ENCODE measurements around the gene GRID1.
"Not testable (repeated sequence)": the region's sequence is repeated elsewhere in the genome, so short reads cannot be mapped to it uniquely, and the experiment has no call there.

The GRID1 gene

GRCh38 chr10:86250399-86250798 lies 116.2 kb downstream of the GRID1 start:
- no peak for DNase-seq

DNA sequence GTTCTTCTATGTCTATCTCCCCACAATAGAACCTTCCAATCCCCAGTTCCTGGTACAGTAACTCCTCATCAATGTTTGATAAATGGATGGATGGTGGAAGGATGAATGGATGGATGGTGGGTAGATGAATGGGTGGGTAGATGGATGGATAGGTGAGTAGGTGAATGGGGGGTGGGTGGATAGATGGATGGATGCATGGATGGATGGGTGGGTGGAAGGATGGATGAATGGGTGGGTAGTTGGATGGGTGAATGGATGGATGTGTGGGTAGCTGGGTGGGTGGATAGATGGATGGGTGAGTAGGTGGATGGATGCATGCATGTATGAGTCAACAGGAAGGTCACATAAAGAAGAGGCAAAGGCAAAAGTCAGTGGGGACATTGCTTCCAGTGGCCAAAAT lies 116.8 kb downstream of the GRID1 start:
- no peak for DNase-seq

DNA sequence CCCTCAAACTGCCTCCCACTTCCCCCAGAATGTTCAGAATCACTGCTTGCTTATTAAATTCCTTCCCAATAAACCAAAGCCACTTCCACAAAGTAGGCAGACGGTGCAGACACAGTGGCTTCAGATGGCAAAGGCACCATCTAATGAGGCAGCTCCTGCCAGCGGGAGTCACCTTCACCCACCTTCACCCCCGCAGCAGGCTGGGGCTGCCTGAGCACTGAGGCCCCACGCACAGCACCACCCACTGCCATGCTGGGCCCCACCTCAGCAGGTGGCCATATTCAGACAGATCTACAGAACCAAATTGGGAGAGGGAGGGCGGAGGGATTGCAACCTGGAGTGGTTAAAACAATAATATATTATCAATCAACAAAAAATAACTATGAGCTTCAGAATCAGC lies 118.5 kb downstream of the GRID1 start:
- no peak for DNase-seq

DNA sequence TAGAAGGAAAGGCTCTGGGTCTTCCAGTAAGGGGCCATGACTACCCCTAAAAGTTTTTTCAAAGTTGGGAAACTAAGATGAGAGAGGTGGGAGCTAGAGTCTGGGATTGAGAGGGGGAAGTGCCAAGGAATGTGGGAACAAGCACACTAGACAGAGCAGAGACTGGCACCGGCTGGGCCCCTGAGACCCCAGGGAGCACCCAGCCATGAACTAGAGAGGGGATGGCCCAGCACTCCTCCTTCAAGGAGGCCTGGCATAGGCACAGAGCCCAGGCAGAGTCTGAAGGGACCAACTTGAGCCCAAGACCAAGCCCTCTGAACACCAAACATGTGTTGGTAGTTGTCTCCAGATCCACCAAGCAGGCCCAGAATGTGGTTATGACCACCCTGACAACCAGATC lies 119.0 kb downstream of the GRID1 start:
- DNase-seq, result no peak

GRCh38 chr10:86247073-86247472 lies 119.5 kb downstream of the GRID1 start:
- no peak for DNase-seq

- no peak for DNase-seq
These were observed 120.2 kb downstream of the GRID1 start for GRCh38 chr10:86246279-86246940.

DNA sequence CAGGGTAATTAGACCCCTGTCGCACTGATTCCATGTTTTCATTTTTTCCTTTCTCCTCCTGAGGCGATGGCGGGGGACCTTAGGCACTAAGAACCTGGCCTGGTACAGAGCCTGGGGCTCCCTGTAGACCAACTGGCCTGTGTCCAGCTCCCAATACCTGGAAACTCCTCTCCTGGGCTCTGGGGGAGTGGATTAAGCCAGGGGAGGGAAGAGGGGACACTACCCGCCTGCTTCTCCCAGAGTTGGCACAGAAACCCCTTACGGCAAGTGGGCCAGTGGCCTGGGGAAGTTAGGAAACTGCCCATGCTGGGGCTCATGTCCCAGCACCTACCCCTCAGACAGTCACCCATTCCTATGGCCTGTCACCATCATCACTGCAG lies 121.6 kb downstream of the GRID1 start:
- DNase-seq, result no peak

DNA sequence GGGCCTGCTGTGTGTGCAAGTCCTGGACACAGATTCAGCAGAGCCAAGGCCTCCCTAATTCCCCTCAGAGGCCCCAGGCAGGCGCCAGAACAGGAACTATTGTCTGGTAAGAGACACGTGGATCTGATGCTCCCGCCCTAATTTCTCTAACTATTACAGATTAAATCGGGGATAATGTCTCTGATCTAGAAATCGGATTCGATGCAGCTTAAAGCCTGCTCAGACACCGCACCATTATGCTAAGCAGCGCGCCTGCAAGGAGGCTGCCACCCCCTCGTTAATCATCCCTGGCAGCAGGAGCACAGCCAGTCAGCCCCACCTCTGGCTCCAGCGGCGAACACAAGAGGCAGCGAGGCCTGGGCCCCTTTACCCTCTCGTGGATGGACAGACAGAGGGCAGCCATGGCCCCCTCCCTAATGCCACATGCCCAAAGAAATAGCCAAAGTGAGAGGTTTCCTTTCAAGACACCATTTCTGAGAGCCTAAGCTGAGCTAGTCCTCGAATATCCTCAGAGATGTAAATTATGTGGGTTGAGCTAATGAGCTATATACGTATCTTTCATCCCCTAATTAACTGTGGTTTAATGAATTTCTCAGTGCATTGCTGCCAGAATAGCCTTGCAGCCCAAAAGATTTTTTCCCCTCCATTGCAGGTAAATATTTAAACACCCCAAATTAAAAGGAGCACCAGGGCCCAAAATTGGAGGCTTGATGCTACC lies 122.1 kb downstream of the GRID1 start:
- DNase-seq, result no peak

GRCh38 chr10:86243651-86244155 lies 122.9 kb downstream of the GRID1 start:
- no peak for DNase-seq

DNA sequence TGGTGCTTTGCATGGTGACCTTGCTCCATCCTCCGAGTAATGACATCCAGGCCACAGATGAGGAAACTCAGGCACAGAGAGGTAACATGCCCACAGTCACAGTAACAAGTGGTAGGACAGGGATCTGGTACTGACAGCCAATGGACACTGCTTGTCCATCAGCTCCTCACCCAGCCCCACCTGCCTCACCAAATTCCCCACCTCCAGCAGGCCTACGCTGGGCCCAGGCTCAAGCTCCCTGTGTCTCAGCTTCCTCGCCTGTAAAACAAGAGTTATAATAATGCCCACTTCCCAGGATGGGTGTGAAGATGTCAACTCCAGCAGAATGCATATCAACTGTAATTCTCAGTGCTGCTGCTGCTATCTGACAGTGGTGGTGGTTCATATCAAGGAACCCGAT lies 123.8 kb downstream of the GRID1 start:
- no peak for DNase-seq

DNA sequence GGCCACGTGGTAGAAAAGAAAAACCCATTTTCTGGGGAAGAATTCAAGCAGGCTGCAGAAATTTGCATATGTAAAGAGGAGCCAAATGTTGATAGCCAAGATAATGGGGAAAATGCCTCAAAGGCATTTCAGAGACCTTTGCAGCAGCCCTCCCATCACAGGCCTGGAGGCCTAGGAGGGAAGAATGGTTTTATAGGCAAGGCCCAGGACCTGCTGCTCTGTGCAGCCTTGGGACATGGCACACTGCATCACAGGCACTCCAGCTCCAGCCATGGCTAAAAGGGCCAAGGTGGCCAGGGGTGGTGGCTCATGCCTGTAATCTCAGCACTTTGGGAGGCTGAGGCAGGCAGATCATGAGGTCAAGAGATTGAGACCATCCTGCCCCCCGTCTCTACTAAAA lies 128.5 kb downstream of the GRID1 start:
- DNase-seq, result not testable (repeated sequence)

DNA sequence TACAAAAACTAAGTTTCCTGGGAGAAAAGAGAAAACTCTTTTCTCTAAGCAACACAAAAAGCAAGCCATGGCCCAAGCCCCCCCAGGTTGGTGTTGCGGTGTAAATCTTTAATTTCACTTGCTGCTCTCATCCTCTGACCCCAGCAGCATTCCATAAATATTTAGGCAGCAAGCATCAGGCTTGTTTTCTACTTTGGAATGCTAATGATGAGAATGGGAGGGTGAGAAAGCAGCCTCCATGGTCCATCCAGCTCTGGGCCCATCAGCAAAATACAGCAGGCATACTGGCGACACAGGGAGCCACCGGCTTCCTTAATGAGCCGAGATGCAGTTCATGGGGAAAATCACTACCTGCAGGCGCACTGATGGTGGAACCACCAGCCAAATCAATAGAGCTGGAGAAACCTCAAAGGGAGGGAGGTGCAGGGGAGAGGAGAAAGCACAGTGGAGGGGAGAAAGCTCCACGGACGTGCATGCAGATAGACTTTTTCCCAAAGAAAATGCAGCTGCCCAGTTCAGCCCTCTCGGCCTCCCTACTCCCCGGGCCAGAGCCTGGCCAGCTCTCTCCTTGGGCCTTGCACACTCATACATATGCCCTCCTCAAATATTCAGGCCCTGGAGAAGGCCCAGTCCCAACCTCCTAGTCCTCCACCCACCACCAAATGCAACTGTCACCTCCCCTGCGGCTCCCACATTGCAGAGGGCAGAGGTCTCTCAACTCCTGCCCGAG lies 131.9 kb downstream of the GRID1 start:
- no peak for DNase-seq

DNA sequence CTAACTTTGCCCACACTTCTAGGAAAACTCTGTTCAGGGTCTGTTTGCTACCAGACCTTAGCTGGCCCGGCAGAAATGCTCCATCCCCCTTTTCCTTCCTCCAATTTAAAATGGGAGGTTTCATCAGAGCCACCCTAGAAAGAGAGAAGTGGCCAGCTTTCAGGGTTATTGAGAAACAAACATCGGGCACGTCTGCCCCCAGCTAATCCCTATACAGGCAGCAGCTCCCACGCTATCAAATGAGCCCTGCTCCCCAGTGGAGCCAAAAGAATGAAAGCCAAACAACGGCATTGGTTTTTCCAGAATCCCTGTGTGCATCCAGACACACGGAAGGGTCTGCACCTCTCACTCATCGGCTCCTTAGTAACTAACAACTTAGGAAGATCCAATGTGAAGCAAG lies 132.5 kb downstream of the GRID1 start:
- DNase-seq, result no peak

GRCh38 chr10:86233131-86233530 lies 133.5 kb downstream of the GRID1 start:
- DNase-seq, result no peak

GRCh38 chr10:86232644-86233043 lies 134.0 kb downstream of the GRID1 start:
- no peak for DNase-seq

DNA sequence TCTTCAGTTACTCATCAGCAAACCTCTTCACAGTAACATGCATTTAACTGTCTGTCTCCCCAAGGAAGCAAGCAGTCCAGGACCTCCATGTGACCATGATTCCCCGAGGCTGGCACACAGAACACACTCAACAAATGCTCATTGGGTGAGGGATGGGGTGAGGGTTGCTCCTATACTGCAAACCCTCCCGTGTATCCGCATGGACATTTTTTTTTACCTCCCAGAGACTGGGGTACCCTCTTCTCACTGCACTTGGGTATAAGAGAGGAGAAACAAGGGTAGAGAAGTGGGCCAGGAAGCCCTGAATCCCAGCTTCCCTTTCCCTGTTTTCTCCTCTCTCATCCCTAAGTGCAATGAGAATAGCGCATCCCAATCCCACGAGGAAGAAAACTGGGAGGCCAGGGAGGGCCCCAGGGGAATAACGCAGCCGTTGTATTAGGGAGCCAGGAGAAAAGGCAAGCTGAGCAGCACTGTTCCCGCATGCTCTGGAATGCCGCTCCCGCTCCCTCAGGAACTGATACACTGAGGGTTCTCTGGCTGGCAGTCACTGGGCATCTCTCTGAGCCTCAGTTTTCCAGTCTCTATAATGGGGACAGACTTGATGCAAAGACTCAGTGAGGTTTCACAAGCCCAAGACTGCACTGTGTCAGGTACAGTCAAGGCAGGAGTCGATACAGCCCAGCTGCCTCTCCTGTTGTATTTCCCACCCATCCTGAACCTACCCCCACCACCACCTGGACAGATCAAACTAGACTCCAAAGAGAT lies 134.6 kb downstream of the GRID1 start:
- no peak for DNase-seq

- no peak for DNase-seq
These were observed 135.9 kb downstream of the GRID1 start for GRCh38 chr10:86230557-86231180.

- no peak for DNase-seq
These were observed 136.6 kb downstream of the GRID1 start for GRCh38 chr10:86229811-86230556.

DNA sequence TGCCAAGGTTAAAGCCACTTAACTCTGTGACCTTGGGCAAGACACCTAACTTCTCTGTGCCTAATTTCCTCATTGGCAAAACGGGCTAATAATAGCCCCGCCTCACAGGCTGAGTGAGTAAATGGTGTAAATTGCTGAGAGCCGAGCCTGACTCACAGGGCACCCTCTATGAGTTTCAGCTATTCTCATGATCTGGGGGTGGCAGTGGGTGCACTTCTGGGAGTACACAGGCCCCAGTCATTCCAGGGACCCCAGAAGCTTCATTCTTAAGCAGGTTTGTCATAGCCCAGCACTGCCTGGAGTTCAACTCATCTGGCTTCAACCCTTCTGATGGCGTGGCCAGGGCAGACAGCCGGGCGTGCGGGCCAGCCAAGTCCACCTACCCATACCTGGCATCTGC lies 137.2 kb downstream of the GRID1 start:
- DNase-seq, result no peak

GRCh38 chr10:86227501-86228258 lies 138.9 kb downstream of the GRID1 start:
- no peak for DNase-seq

- DNase-seq, result no peak
These were observed 139.8 kb downstream of the GRID1 start for GRCh38 chr10:86226781-86227201.

Measured in NCI-H2107 (cell line).